IMR-90 (cell line): ENCODE measurements around the gene EFCAB5. TPM values are rescaled to one million over a fixed set of nuclear protein-coding genes. Genes with fewer than 3 reads are reported as not detected.
"Not testable (repeated sequence)": the region's sequence is repeated elsewhere in the genome, so short reads cannot be mapped to it uniquely, and the experiment has no call there.

Source experiments
- ATAC-seq: fragments of 200-7000 bp; cut with Tn5 transposase; 2 replicates; pipeline ENCODE4 v1.9.1; 2020; ENCODE audit warnings: low read depth, mild to moderate bottlenecking, moderate library complexity
- BruUV-seq: library from RNA; stranded (reverse); fragments of 400-500 nt; replicated peaks from 2 replicates; lab custom pipeline; 2021; lab: Mats Ljungman, UMichigan
- CTCF ChIA-PET: fragments of 300-600 bp; formaldehyde crosslinking; extraction: SDS; loops from one replicate; lab custom pipeline; 2021; ENCODE audit warnings: antibody characterized with exemption; lab: Yijun Ruan, JAX
- POLR2A ChIA-PET: fragments of 300-600 bp; sonication (Branson Sonifier 250); formaldehyde crosslinking; loops from one replicate; lab custom pipeline; 2022; ENCODE audit warnings: antibody characterized with exemption; ENCODE audit not compliant: unreplicated experiment; lab: Charles Lee
- DNase-seq: peaks from one replicate; pipeline ENCODE4 v3.0.0; 2013
- H2AFZ ChIP-seq: replicated peaks from 2 replicates; pipeline ENCODE3; 2013; ENCODE audit warnings: low read length, mild to moderate bottlenecking; ENCODE audit not compliant: poor library complexity
- H2AK5ac ChIP-seq: 2 replicates; pipeline ENCODE4 v1.6.1; 2013; ENCODE audit warnings: low read depth, low read length, inconsistent platforms
- H2AK9ac ChIP-seq: replicated peaks from 2 replicates; pipeline ENCODE3; 2013; ENCODE audit warnings: mild to moderate bottlenecking, low read depth, low read length, moderate library complexity; ENCODE audit not compliant: poor library complexity
- H2BK120ac ChIP-seq: 2 replicates; pipeline ENCODE4 v1.6.1; 2013; ENCODE audit warnings: low read depth, low read length, inconsistent platforms
- H2BK15ac ChIP-seq: 3 replicates; pipeline ENCODE4 v1.6.1; 2013; ENCODE audit warnings: low read depth, low read length, inconsistent platforms
- H2BK20ac ChIP-seq: 2 replicates; pipeline ENCODE4 v1.6.1; 2013; ENCODE audit warnings: low read depth, mild to moderate bottlenecking, inconsistent platforms, low read length, moderate library complexity
- H2BK5ac ChIP-seq: 2 replicates; pipeline ENCODE4 v1.6.1; 2013; ENCODE audit warnings: mild to moderate bottlenecking, low read depth, low read length, inconsistent platforms; ENCODE audit not compliant: poor library complexity, severe bottlenecking
- H3K14ac ChIP-seq: replicated peaks from 2 replicates; pipeline ENCODE4 v1.6.1; 2013; ENCODE audit warnings: low read depth, low read length, inconsistent platforms
- H3K18ac ChIP-seq: 2 replicates; pipeline ENCODE4 v1.6.1; 2013; ENCODE audit warnings: low read depth, low read length, control low read depth
- H3K23ac ChIP-seq: 2 replicates; pipeline ENCODE4 v1.6.1; 2013; ENCODE audit warnings: low read depth, low read length, inconsistent platforms
- H3K27ac ChIP-seq: 2 replicates; pipeline ENCODE4 v1.5.1; 2013; ENCODE audit warnings: mild to moderate bottlenecking, control low read depth, low read length; ENCODE audit not compliant: insufficient read depth
- H3K27me3 ChIP-seq: 2 replicates; pipeline ENCODE4 v1.6.1; 2013; ENCODE audit warnings: low read length; ENCODE audit not compliant: control insufficient read depth, insufficient read depth
- H3K36me3 ChIP-seq: 2 replicates; pipeline ENCODE4 v1.6.1; 2013; ENCODE audit warnings: low read length, mixed read lengths; ENCODE audit not compliant: control insufficient read depth, insufficient read depth
- H3K4ac ChIP-seq: 2 replicates; pipeline ENCODE4 v1.6.1; 2013; ENCODE audit warnings: low read depth, low read length, inconsistent platforms
- H3K4me1 ChIP-seq: 2 replicates; pipeline ENCODE4 v1.6.1; 2013; ENCODE audit warnings: low read length, mixed read lengths; ENCODE audit not compliant: control insufficient read depth, insufficient read depth
- H3K4me2 ChIP-seq: 2 replicates; pipeline ENCODE4 v1.6.1; 2013; ENCODE audit warnings: low read depth, mild to moderate bottlenecking, control low read depth, low read length, moderate library complexity
- H3K4me3 ChIP-seq: 2 replicates; pipeline ENCODE4 v1.5.1; 2013; ENCODE audit warnings: low read depth, mild to moderate bottlenecking, control low read depth, low read length, moderate library complexity; ENCODE audit not compliant: insufficient read depth
- H3K56ac ChIP-seq: 2 replicates; pipeline ENCODE4 v1.6.1; 2013; ENCODE audit warnings: low read length, inconsistent platforms; ENCODE audit not compliant: insufficient read depth; ENCODE audit errors: extremely low read depth
- H3K79me1 ChIP-seq, 2 experiments: 2 replicates each; pipeline ENCODE4 v1.6.1; 2013; ENCODE audit warnings: low read length in 2 of 2, inconsistent platforms in 1 of 2, low read depth in 1 of 2
- H3K9ac ChIP-seq: 2 replicates; pipeline ENCODE4 v1.6.1; 2013; ENCODE audit warnings: low read depth, low read length, control low read depth
- H3K9me1 ChIP-seq: 2 replicates; pipeline ENCODE4 v1.6.1; 2013; ENCODE audit warnings: low read length, inconsistent platforms; ENCODE audit not compliant: insufficient read depth
- H3K9me3 ChIP-seq: 2 replicates; pipeline ENCODE4 v1.6.1; 2013; ENCODE audit warnings: low read length; ENCODE audit not compliant: control insufficient read depth, insufficient read depth
- H4K20me1 ChIP-seq: 2 replicates; pipeline ENCODE4 v1.6.1; 2013; ENCODE audit warnings: low read length, inconsistent platforms; ENCODE audit not compliant: insufficient read depth
- H4K5ac ChIP-seq: 2 replicates; pipeline ENCODE4 v1.6.1; 2013; ENCODE audit warnings: mild to moderate bottlenecking, low read depth, low read length, control low read depth
- H4K8ac ChIP-seq, 2 experiments: 2 replicates each; pipeline ENCODE4 v1.6.1; 2013; ENCODE audit warnings: low read depth in 2 of 2, low read length in 2 of 2, control low read depth in 1 of 2, inconsistent platforms in 1 of 2
- H4K91ac ChIP-seq: 2 replicates; pipeline ENCODE4 v1.6.1; 2013; ENCODE audit warnings: low read depth, low read length, inconsistent platforms; ENCODE audit not compliant: insufficient read depth
- BHLHE40 ChIP-seq: fragments of 150-350 bp; IDR thresholded peaks from 2 replicates; pipeline ENCODE4 v1.6.1; 2016; ENCODE audit warnings: mild to moderate bottlenecking, low read depth, low read length
- MAFK ChIP-seq: IDR thresholded peaks from 2 replicates; pipeline ENCODE4 v1.6.1; 2012; ENCODE audit warnings: low read depth, low read length, improper control_type of control experiment
- MXI1 ChIP-seq: IDR thresholded peaks from 2 replicates; pipeline ENCODE4 v1.6.1; 2012; ENCODE audit warnings: low read depth, mild to moderate bottlenecking, low read length, moderate library complexity, borderline replicate concordance
- RFX5 ChIP-seq: IDR thresholded peaks from 2 replicates; pipeline ENCODE4 v1.8.0; 2012; ENCODE audit warnings: low read depth, mild to moderate bottlenecking, low read length, moderate library complexity
- WGBS, 2 experiments: methylation state at CpG; one replicate each; pipeline versions ENCODE4 v1.1.5 to v1.1.7; 2013; ENCODE audit warnings: missing lambda C conversion rate in 2 of 2; ENCODE audit not compliant: insufficient read length in 1 of 2; ENCODE audit errors: extremely low coverage in 2 of 2; 5-methylcytosine and 5-hydroxymethylcytosine counted together
- dilution Hi-C: fragments of 300-500 bp; cut with HindIII; formaldehyde crosslinking; loops from one replicate; pipeline ENCODE4 v1.14.3; 2018; ENCODE audit warnings: low sequenced_read_pairs; ENCODE audit not compliant: unreplicated experiment
- in situ Hi-C: fragments of 300-500 bp; cut with MboI; formaldehyde crosslinking; loops from 3 replicates; pipeline ENCODE4 v1.14.3; 2019; ENCODE audit warnings: low sequenced_read_pairs, inconsistent platforms, mixed read lengths
- intact Hi-C: fragments of 100-400 bp; cut with micrococcal nuclease; formaldehyde crosslinking; loops from 2 replicates; pipeline ENCODE4 v1.10.0; 2022
- polyA plus RNA-seq, 3 experiments: library from polyadenylated mRNA; depleted of rRNA; stranded (reverse); fragments of >200 nt; gene quantifications; 2 replicates each; pipeline ENCODE4 v1.2.3, GENCODE V29; 2012; ENCODE audit warnings: low replicate concordance in 1 of 3
- total RNA-seq: library from RNA; depleted of rRNA; stranded (reverse); fragments of >200 nt; gene quantifications from 2 replicates; pipeline ENCODE4 v1.2.3, GENCODE V29; 2012
- TF ChIP-seq, protein P1 (sequence below): fragments of 150-350 bp; IDR thresholded peaks from 2 replicates; pipeline ENCODE4 v1.6.1; 2016; ENCODE audit warnings: low read depth, mild to moderate bottlenecking, low read length, moderate library complexity, borderline replicate concordance

Gene EFCAB5
- total and polyA plus RNA-seq, 2 of the 4 experiments (the other 2 are of a cell fraction): 0.14 TPM; not detected in 1

DNA sequence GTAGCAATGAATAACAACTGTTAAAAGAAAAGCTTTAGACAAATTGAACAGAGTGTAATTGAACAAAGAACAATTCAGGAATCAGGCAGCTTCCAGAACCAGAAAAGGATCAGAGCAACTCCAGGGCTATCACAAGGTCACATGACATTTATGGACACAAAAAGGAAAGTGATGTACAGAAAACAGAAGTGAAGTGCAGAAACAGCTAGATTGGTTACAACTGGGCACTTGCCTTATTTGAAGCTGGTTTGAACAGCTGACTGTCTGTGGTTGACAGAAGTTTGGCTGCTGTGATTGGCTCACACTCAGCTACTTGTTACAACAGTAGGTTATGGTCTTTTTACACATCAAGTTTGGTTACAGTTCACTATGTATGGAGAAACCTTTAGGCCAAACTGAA is 14.8 kb downstream of the EFCAB5 start:
- no TSS peak for BruUV-seq
- POLR2A ChIA-PET: no interaction called here
- H3K56ac ChIP-seq: no peak overlapping the region
- H3K23ac ChIP-seq: no peak overlapping the region
- no peak overlapping the region for H4K5ac ChIP-seq
- H4K91ac ChIP-seq: no peak overlapping the region
- H3K14ac ChIP-seq: no peak overlapping the region
- H3K4ac ChIP-seq: no peak overlapping the region
- H2BK5ac ChIP-seq: no peak overlapping the region
- intact Hi-C loops: no loop called here
- CTCF ChIA-PET: no interaction called here
- no peak overlapping the region for H3K27ac ChIP-seq
- peaks cover 2% of the 10 kb centered on the region; the same call in 1 of the 2 replicates for H3K27me3 ChIP-seq
- H3K18ac ChIP-seq: no peak overlapping the region
- H2AK5ac ChIP-seq: no peak overlapping the region
- peaks cover 6% of the 10 kb centered on the region; the same call in 1 of the 2 replicates for H3K9me1 ChIP-seq
- no peak overlapping the region for H3K4me3 ChIP-seq
- H3K36me3 ChIP-seq: no peaks in the 10 kb centered on the region
- no peak overlapping the region for H2AK9ac ChIP-seq
- in situ Hi-C loops: loop anchor here (10.0 kb wide), 1 partner anchor 109 kb away; no protein-coding TSS in a partner anchor
- dilution Hi-C loops: no loop called here
- ATAC-seq (no peak), DNase-seq (no peak)
- H3K4me1 ChIP-seq: peaks cover 3% of the 10 kb centered on the region; the same call in 1 of the 2 replicates
- H4K8ac ChIP-seq: no peak overlapping the region
- TF ChIP-seq MAFK (no peak), RFX5 (no peak), MXI1 (no peak), BHLHE40 (no peak)
- TF ChIP-seq, protein P1, sequence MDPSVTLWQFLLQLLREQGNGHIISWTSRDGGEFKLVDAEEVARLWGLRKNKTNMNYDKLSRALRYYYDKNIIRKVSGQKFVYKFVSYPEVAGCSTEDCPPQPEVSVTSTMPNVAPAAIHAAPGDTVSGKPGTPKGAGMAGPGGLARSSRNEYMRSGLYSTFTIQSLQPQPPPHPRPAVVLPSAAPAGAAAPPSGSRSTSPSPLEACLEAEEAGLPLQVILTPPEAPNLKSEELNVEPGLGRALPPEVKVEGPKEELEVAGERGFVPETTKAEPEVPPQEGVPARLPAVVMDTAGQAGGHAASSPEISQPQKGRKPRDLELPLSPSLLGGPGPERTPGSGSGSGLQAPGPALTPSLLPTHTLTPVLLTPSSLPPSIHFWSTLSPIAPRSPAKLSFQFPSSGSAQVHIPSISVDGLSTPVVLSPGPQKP: no peak
- H2BK15ac ChIP-seq: no peak overlapping the region
- H3K9ac ChIP-seq: no peak overlapping the region
- H3K9me3 ChIP-seq: peaks cover 8% of the 10 kb centered on the region
- H2BK20ac ChIP-seq: no peak overlapping the region
- H4K20me1 ChIP-seq: no peaks in the 10 kb centered on the region
- H3K79me1 ChIP-seq: no peaks in the 10 kb centered on the region
- no peak overlapping the region for H2BK120ac ChIP-seq
- H2AFZ ChIP-seq: no peak overlapping the region
- no peak overlapping the region for H3K4me2 ChIP-seq

DNA sequence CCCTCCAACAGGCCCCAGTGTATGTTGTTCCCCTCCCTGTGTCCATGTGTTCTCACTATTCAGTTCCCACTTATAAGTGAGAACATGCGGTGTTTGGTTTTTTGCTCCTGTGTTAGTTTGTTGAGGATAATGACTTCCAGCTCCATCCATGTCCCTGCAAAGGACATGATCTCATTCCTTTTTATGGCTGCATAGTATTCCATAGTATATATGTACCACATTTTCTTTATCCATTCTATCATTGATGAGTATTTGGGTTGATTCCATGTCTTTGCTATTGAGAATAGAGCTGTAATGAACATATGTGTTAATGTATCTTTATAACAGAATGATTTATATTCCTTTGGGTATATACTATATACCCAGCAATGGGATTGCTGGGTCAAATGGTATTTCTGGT is 16.1 kb downstream of the EFCAB5 start:
- H2BK20ac ChIP-seq, H3K18ac ChIP-seq, H4K5ac ChIP-seq, POLR2A ChIA-PET, H3K9ac ChIP-seq, H3K4ac ChIP-seq, dilution Hi-C loops, H4K91ac ChIP-seq, H4K20me1 ChIP-seq, H3K9me3 ChIP-seq, H3K14ac ChIP-seq, H2BK120ac ChIP-seq, H2AK9ac ChIP-seq, H2AK5ac ChIP-seq, H2BK15ac ChIP-seq, H3K4me3 ChIP-seq, H2AFZ ChIP-seq, DNase-seq, H2BK5ac ChIP-seq, H3K79me1 ChIP-seq, H3K9me1 ChIP-seq, intact Hi-C loops, H3K4me1 ChIP-seq, ATAC-seq, H3K27ac ChIP-seq, H3K23ac ChIP-seq, H3K36me3 ChIP-seq, H4K8ac ChIP-seq, H3K27me3 ChIP-seq, H3K4me2 ChIP-seq, BruUV-seq, H3K56ac ChIP-seq: not testable (repeated sequence)
- WGBS, 2 experiments: no CpG with 5 or more reads among the region's 1 CpG
- in situ Hi-C loops: loop anchor here (10.0 kb wide), 1 partner anchor 107 kb away; no protein-coding TSS in a partner anchor
- CTCF ChIA-PET: interaction anchor here (2.0 kb wide), 1 partner anchor 26 kb away, joined by 5 read pairs; no protein-coding TSS in a partner anchor
